Tibial artery (tissue), 4 donors: ENCODE data around the gene CFAP69.
"Not testable (repeated sequence)": the region's sequence is repeated elsewhere in the genome, so short reads cannot be mapped to it uniquely, and the experiment has no call there.

Experiments used
- DNase-seq, 2 donors: peaks; one replicate each; pipeline ENCODE4 v3.0.0-alpha.2; 2019
- H3K27ac ChIP-seq, 2 donors: fragments of 200-600 bp; sonication (generic) in 1 of 2; 1 replicate in 1 of 2; 2 replicates in 1 of 2; pipeline ENCODE4 v1.5.1; 2018 to 2019; ENCODE audit warnings: mild to moderate bottlenecking in 1 of 2
- H3K27me3 ChIP-seq, 2 donors: fragments of 200-600 bp; sonication (generic) in 1 of 2; one replicate each; pipeline versions ENCODE4 v1.5.1 to v1.6.0; 2016 to 2019
- H3K36me3 ChIP-seq, 3 donors: fragments of 200-600 bp; sonication (generic) in 2 of 3; one replicate each; pipeline ENCODE4 v1.5.1; 2016 to 2019; ENCODE audit warnings: mild to moderate bottlenecking in 2 of 3
- H3K4me1 ChIP-seq, 4 donors: fragments of 200-600 bp; sonication (generic) in 2 of 4; 1 replicate in 3 of 4; 2 replicates in 1 of 4; pipeline ENCODE4 v1.5.1; 2016 to 2019
- H3K4me3 ChIP-seq, 2 donors: fragments of 200-600 bp; sonication (generic) in 1 of 2; 1 replicate in 1 of 2; 2 replicates in 1 of 2; pipeline ENCODE4 v1.5.1; 2018 to 2019; ENCODE audit warnings: mild to moderate bottlenecking in 2 of 2
- H3K9me3 ChIP-seq, 3 donors: fragments of 200-600 bp; sonication (generic) in 1 of 3; one replicate each; pipeline ENCODE4 v1.5.1; 2016 to 2019
- intact Hi-C: fragments of 100-400 bp; cut with DNase I; formaldehyde crosslinking; loops from one replicate; pipeline ENCODE4 v1.15.0; 2023; ENCODE audit warnings: low total_unique reads
- TF ChIP-seq, protein P1 (sequence below), 2 experiments: fragments of 200-600 bp in 1 of 2; fragments of 450-650 bp in 1 of 2; IDR thresholded peaks; one replicate each; pipeline ENCODE4 v1.5.1; 2017 to 2019; ENCODE audit warnings: antibody characterized with exemption in 2 of 2, mild to moderate bottlenecking in 1 of 2, moderate library complexity in 1 of 2

The CFAP69 gene

DNA sequence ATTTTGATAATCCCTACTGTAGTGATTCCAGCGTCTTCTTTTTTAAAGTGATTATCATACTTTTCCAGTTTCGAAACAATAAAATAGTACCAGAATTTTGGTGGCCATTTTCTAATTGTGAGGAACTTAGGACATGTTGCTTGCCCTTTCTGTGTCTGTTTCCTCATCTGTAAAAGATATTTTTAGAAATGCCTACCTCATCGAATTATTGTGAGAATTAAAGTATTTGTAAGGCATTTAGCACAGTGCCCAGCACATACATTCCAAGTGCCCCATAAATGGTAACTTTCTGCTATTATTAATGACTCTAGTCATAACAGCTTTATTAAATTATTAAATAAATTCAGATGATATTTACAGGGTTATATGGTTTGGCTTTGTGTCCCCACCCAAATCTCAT lies 3.7 kb downstream of the CFAP69 start:
- DNase-seq: no peak
- Histone ChIP-seq H3K4me3 (no peak overlapping the region), H3K27ac (no peak overlapping the region), H3K27me3 (no peaks in the 10 kb centered on the region), H3K36me3 (no peaks in the 10 kb centered on the region), H3K4me1 (peaks cover 0 to 18% (median 8%) of the 10 kb centered on the region in 4 donors), H3K9me3 (no peaks in the 10 kb centered on the region)
- TF ChIP-seq, protein P1, sequence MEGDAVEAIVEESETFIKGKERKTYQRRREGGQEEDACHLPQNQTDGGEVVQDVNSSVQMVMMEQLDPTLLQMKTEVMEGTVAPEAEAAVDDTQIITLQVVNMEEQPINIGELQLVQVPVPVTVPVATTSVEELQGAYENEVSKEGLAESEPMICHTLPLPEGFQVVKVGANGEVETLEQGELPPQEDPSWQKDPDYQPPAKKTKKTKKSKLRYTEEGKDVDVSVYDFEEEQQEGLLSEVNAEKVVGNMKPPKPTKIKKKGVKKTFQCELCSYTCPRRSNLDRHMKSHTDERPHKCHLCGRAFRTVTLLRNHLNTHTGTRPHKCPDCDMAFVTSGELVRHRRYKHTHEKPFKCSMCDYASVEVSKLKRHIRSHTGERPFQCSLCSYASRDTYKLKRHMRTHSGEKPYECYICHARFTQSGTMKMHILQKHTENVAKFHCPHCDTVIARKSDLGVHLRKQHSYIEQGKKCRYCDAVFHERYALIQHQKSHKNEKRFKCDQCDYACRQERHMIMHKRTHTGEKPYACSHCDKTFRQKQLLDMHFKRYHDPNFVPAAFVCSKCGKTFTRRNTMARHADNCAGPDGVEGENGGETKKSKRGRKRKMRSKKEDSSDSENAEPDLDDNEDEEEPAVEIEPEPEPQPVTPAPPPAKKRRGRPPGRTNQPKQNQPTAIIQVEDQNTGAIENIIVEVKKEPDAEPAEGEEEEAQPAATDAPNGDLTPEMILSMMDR (IDR thresholded peaks at IDR 0.05): no peak
- intact Hi-C loops: no loop called here

DNA sequence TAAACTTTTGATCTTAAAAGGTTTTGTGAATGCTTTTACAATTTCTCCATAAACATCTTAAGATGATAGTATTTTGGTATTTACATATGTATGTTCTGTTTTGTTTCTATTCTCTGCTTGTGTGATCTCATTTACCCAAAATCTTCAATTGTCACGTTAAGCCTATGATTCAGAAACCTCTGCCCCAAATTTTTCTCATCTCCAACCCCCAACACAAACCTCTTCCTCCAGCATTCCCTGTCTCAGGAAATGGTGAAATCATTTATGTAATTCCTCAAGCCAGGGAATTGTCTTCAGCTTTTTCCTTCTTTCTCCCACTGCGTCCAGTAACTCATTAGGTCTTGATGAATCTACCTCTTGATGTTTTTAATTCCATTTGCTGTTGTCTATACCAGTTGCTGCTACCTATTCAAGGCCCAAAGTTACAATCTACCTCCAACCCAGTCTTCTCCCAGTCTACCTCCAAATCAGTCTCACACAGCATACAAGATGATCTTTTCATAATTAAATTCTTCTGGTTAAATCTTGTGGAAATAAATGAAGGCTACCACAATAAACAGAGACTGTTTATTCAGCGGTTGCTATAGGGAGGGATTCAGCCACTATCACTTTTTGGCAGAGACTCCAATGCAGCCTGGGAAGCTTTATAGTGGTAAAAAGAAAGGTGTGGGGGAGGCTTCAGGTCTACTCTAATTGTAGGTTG lies 5.8 kb downstream of the CFAP69 start:
- Histone ChIP-seq H3K27ac (peak overlapping the region in 1 of 2 donors; percentile 13), H3K9me3 (no peaks in the 10 kb centered on the region), H3K4me3 (no peak overlapping the region), H3K4me1 (peaks cover 0 to 9% (median 4%) of the 10 kb centered on the region in 4 donors), H3K27me3 (no peaks in the 10 kb centered on the region), H3K36me3 (no peaks in the 10 kb centered on the region)
- DNase-seq: no peak
- intact Hi-C loops: no loop called here
- TF ChIP-seq, protein P1 (IDR thresholded peaks at IDR 0.05): no peak

DNA sequence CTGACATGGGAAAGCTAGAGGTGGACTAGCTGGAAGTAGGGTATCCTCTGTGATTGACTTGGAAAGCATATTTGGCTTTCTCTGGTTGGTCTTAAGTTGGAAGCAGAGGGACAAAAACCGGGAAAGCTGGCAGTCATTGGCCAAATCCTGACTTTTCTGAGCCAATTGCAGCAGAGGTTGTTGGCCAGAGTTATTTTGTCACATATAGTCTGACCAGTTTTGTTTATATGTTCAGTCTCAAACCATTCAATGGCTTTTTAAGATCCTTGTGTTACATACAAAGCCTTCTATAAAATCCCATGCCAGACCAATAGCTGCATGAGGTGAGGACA lies 6.3 kb downstream of the CFAP69 start:
- Histone ChIP-seq H3K27me3 (no peaks in the 10 kb centered on the region), H3K4me1 (peaks cover 0 to 8% (median 2%) of the 10 kb centered on the region in 4 donors), H3K4me3 (no peak overlapping the region), H3K9me3 (no peaks in the 10 kb centered on the region), H3K27ac (peak overlapping the region in 1 of 2 donors; percentile 13), H3K36me3 (no peaks in the 10 kb centered on the region)
- no peak for DNase-seq
- intact Hi-C loops: no loop called here
- TF ChIP-seq, protein P1 (IDR thresholded peaks at IDR 0.05): no peak

DNA sequence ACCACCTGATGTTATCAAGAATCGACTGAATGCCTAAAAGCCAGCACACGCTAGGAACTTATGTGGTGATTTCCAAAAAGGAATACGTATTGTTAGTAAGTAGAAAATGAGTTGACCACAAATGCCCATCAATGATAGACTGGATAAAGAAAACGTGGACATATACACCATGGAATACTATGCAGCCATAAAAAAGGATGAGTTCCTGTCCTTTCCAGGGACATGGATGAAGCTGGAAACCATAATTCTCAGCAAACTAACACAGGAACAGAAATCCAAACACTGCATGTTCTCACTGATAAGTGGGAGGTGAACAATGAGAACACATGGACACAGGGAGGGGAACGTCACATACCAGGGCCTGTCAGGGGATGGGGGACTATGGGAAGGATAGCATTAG lies 11.0 kb downstream of the CFAP69 start:
- intact Hi-C loops, H3K4me3 ChIP-seq, H3K27me3 ChIP-seq, H3K9me3 ChIP-seq, DNase-seq, H3K36me3 ChIP-seq: not testable (repeated sequence)
- Histone ChIP-seq H3K27ac (peak overlapping the region in 1 of 2 donors; percentile 27), H3K4me1 (peaks cover 0 to 15% (median 0%) of the 10 kb centered on the region in 4 donors)

DNA sequence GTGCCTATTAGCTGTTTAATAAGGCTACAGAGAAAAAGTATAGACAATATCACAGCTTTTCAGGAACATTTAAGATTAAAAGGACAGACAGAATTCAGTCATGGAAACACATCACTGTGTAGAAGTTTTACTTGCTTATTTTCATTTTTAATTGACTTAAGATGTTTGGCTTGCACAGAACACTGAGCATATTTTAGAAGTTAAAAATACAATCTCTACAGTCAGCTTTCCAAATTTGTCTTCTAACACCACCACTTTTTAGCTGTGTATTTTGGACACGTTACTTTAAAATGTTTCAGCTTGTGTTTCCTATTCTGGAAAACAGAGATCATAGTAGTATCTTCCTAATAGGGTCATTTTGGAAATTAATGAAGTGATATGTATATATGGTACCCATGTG lies 11.8 kb downstream of the CFAP69 start:
- TF ChIP-seq, protein P1 (IDR thresholded peaks at IDR 0.05): no peak
- intact Hi-C loops: no loop called here
- H3K4me1 ChIP-seq: peaks cover 0 to 15% (median 0%) of the 10 kb centered on the region in 4 donors
- H3K4me3 ChIP-seq: no peak overlapping the region
- H3K27ac ChIP-seq: peak overlapping the region; percentile 15 to 27
- H3K9me3 ChIP-seq: no peaks in the 10 kb centered on the region
- no peak for DNase-seq
- H3K27me3 ChIP-seq: no peaks in the 10 kb centered on the region
- no peaks in the 10 kb centered on the region for H3K36me3 ChIP-seq

DNA sequence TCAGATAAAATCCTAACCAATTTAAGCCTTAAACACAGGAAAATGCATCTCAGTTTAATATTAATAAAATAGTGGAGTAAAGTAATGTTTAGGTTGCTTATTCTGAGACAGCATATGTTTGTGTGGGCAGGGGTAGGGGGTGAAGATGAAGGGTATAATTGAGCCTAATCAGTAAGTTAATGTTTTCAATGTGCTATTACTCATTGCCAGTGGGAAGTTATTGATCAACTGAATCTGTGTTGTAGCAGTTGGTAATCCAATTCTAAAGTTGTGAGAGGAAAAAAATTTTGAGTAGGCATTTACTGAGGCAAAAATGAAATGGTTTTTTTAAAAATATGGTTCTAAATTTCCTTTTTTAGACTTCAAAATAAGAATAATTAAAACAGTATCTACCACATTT lies 16.5 kb downstream of the CFAP69 start:
- no peak for DNase-seq
- no peaks in the 10 kb centered on the region for H3K9me3 ChIP-seq
- TF ChIP-seq, protein P1 (IDR thresholded peaks at IDR 0.05): no peak
- H3K27me3 ChIP-seq: no peaks in the 10 kb centered on the region
- H3K36me3 ChIP-seq: no peaks in the 10 kb centered on the region
- intact Hi-C loops: loop anchor here (5.0 kb wide), 1 partner anchor 109 kb away; the partner anchor contains the start of gene STEAP1
- peaks cover 0 to 9% (median 0%) of the 10 kb centered on the region in 4 donors for H3K4me1 ChIP-seq
- no peak overlapping the region for H3K4me3 ChIP-seq
- no peak overlapping the region for H3K27ac ChIP-seq
